ENCODE results near the gene KLRF2.

Gene KLRF2

DNA sequence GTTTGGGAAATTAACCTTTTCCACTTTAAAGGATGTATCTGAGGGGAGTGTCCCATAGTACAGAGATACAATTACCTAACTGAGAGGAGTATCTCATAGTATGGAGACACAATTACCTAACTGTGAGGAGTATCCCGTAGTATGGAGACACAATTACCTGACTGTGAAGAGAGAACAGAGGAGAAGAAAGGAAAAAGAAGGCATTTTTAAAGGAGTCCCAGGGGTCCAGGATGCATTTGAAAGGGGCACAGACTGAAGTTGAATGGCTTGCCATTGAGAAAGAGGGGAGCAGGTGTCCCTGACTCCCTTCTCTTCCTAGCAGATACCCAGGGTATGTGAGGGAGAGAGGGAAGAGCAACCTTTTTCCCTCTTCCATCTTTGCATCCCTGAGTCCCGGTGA lies 17.9 kb downstream of the KLRF2 start:
- in situ Hi-C loops (cut with HindIII; ENCODE audit: low pct_unique_long_range_greater_than_20kb, low sequenced_read_pairs): no loop called here
- no peak for TF ChIP-seq JUND (IDR thresholded peaks at IDR 0.05; ENCODE audit: low read depth)
- no peak for DNase-seq (ENCODE audit: low read depth in 1 of 2, low spot score in 1 of 2)

DNA sequence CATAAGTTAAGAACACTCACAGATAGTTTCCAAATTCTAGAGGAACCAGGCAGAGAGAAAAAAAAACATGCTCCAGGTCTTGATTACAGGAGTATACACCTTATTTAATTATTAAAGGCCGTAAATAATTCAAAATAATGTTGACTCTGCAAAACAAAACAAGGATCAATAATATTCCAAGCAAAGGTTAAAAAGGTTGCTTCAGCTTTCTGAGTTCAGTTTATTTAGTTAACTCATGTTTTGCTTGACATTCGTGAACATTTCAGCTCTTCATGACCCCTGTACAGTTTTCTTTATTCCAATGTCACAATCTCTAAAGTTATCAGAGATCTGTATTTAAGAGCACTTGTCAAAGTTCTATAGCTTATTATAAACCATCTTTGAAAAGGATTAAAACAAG lies 19.6 kb downstream of the KLRF2 start:
- in situ Hi-C loops (cut with HindIII; ENCODE audit: low pct_unique_long_range_greater_than_20kb, low sequenced_read_pairs): no loop called here
- no peak for DNase-seq (ENCODE audit: low read depth in 1 of 2, low spot score in 1 of 2)
- TF ChIP-seq JUND (IDR thresholded peaks at IDR 0.05; ENCODE audit: low read depth): no peak

DNA sequence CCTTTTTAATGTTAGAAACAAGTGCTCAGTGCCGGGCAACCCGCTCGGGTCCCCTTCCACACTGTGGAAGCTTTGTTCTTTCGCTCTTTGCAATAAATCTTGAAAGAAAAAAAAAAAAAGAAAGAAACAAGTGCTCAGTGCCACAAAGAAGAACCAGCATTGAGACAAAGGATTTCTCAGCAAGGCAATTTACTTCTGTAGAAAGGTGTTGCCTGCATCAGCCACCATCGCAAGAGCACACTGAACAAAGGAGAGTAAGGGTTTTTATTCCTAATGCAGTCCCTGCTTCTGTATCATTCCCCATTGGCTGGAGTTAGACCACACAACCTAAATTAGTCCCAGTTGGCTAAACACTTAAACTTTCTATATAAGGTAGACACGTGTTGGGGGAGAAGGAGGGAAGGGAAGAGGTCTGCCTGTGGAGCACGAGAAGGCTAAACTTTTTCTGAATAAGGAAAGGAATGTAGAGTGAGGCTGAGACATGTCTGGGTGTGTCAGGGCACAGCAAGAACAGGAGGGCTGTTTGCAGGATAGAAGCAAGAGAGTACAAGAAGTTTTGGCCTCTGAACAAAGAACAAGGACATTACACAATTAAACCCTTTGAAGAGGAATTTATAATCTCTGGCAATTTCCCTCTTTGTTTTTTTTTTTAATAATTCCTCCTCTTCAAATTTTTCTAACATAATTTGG lies 21.4 kb downstream of the KLRF2 start:
- in situ Hi-C loops (cut with HindIII; ENCODE audit: low pct_unique_long_range_greater_than_20kb, low sequenced_read_pairs): no loop called here
- no peak for DNase-seq (ENCODE audit: low read depth in 1 of 2, low spot score in 1 of 2)
- TF ChIP-seq JUND (IDR thresholded peaks at IDR 0.05; ENCODE audit: low read depth): no peak

DNA sequence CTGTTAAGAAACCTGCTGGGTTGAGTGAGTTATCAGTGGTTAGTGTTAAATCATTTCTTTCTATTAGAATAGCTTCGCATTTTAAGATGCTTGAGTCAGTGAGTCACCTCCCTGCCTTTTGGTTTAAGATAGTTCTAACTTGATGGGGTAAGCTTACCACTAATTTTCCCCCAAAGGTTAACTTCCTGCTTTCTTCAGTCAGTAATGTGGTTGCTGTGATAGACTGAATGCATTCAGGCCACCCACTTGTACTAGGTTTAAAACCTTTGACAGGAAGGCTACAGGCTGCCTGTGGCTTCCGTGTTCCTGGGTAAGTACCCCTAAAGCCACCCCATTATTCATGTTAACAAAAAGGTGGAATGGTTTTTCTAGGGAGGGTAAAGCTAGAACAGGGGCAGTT lies 25.6 kb downstream of the KLRF2 start:
- no peak for TF ChIP-seq JUND (IDR thresholded peaks at IDR 0.05; ENCODE audit: low read depth)
- in situ Hi-C loops (cut with HindIII; ENCODE audit: low pct_unique_long_range_greater_than_20kb, low sequenced_read_pairs): no loop called here
- DNase-seq (ENCODE audit: low read depth in 1 of 2, low spot score in 1 of 2): no peak

DNA sequence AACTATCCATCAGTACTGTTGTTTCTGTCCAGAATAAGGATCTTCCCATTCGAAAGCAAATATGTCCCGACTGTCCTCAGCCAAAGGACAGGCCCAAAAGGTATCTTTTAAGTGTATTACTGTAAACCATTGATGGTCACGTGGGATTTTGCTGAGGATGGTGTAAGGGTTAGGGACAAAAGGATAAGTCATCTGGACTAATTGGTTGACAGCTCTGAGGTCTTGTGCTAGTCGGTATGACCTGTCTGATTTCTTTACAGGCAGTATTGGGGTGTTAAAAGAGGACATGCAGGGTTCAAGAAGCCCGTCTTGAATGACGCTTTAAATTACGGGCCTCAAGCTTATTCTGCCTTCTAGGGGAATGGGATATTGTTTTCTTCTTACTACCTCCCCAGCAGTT lies 26.5 kb downstream of the KLRF2 start:
- TF ChIP-seq JUND (IDR thresholded peaks at IDR 0.05; ENCODE audit: low read depth): no peak
- DNase-seq (ENCODE audit: low read depth in 1 of 2, low spot score in 1 of 2): no peak
- in situ Hi-C loops (cut with HindIII; ENCODE audit: low pct_unique_long_range_greater_than_20kb, low sequenced_read_pairs): no loop called here

DNA sequence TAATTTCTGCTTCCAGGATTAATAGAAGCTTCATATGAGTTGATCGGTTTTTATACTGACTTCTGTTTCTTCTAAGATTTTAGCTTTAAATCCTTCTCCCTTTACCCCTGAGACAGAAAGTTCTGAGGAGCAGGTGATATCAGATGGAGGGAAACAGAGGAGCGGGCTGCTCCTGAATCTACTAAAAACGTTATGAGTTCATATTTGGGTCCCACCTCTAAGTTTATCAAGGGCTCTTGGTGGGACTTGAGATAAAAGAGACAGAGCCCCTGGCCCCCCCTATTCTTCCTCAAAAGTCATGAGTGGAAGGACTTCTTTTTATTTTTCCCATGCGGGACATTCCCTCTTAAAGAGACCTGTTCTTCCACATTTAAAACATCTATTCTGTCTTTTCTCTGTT lies 27.1 kb downstream of the KLRF2 start:
- in situ Hi-C loops (cut with HindIII; ENCODE audit: low pct_unique_long_range_greater_than_20kb, low sequenced_read_pairs): no loop called here
- TF ChIP-seq JUND (IDR thresholded peaks at IDR 0.05; ENCODE audit: low read depth): no peak
- no peak for DNase-seq (ENCODE audit: low read depth in 1 of 2, low spot score in 1 of 2)

DNA sequence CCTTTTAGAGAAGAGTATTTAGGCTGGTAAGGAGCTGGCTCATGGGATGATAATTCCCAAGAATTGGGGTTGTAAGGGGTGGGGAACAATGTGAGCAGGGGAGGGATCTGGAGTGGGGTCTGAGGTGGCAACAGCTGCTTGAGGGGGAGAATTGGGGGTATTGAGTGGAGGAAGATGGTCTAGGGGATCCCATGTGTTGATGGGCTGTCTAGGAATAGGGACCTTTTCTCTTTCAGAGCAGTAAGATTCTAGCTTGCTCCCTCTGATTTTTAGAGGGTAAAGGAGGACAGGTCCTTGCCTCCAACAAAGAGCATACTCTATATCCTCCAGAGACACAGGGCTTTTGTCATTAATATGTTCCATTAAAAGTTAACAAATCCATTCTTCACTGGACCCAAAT lies 28.4 kb downstream of the KLRF2 start:
- DNase-seq (ENCODE audit: low read depth in 1 of 2, low spot score in 1 of 2): no peak
- no peak for TF ChIP-seq JUND (IDR thresholded peaks at IDR 0.05; ENCODE audit: low read depth)
- in situ Hi-C loops (cut with HindIII; ENCODE audit: low pct_unique_long_range_greater_than_20kb, low sequenced_read_pairs): no loop called here

DNA sequence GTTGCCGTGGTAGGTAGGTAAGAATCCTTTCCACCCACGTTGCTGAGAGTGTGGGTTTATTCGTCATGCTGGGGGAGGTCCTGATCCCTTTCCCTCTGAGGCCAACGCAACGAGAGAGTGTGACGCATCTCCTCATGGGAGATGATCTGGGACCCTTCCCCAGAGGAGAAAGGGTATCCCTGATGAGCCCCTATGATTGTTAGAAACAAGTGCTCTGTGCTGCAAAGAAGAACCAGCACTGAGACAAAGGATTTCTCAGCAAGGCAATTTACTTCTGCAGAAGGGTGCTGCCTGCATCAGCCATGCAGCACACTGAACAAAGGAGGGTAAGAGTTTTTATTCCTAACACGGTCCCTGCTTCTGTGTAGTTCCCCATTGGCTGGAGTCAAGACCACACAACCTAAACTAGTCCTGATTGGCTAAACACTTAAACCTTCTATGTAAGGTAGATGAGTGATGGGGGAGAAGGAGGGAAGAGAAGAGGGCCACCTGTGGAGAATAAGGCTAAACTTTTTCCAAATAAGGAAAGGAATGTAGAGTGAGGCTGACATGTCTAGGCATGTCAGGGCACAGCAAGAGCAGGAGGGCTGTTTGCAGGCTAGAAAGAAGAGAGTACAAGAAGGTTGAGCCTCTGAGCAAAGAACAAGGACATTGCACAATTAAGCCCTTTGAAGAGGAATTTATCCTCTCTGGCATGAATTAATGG lies 29.6 kb downstream of the KLRF2 start:
- peak in 1 of 2 experiments; percentile 0 for DNase-seq (ENCODE audit: low read depth in 1 of 2, low spot score in 1 of 2)
- in situ Hi-C loops (cut with HindIII; ENCODE audit: low pct_unique_long_range_greater_than_20kb, low sequenced_read_pairs): no loop called here
- TF ChIP-seq JUND (IDR thresholded peaks at IDR 0.05; ENCODE audit: low read depth): no peak

DNA sequence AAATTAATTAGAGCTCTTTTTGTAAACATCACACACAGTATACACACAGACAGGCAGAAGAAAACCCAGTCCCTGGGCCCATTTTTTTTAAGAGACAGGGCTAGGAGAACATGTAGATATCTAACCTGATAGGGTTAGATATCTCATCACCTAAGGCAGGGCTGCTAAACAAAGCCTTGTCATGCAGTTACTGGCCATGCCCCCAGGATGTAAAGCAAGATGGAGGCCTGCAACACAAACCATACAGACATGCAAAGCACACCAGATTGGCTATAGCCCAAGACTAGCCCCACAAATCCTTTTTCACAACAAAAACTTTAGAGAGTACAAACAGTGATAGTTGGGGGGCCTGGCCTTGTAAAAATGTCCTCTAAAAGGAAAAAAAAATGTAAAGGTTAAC lies 30.4 kb downstream of the KLRF2 start:
- no peak for TF ChIP-seq JUND (IDR thresholded peaks at IDR 0.05; ENCODE audit: low read depth)
- DNase-seq (ENCODE audit: low read depth in 1 of 2, low spot score in 1 of 2): no peak
- in situ Hi-C loops (cut with HindIII; ENCODE audit: low pct_unique_long_range_greater_than_20kb, low sequenced_read_pairs): no loop called here

DNA sequence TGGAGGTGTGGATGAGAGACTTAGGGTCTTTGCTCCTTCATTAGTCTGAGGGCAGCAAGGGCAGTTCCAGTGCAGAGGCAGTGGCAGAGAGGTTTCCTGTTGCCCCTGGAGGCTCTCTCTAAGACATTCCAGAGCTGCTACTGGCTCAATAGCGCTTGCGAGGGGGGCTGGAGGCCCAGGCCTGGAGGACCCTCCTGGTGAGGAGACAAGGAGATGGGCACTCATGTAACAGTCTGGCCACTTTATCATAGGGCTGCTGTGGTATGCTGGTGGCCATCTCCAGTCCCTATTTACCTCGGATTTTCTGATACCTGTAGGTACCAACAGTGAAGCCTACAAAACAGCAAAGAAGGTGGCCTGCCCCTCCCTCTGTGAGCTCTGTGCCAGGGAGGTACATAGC lies 38.2 kb downstream of the KLRF2 start:
- DNase-seq (ENCODE audit: low read depth in 1 of 2, low spot score in 1 of 2): no peak
- in situ Hi-C loops (cut with HindIII; ENCODE audit: low pct_unique_long_range_greater_than_20kb, low sequenced_read_pairs): no loop called here
- TF ChIP-seq JUND (IDR thresholded peaks at IDR 0.05; ENCODE audit: low read depth): no peak

DNA sequence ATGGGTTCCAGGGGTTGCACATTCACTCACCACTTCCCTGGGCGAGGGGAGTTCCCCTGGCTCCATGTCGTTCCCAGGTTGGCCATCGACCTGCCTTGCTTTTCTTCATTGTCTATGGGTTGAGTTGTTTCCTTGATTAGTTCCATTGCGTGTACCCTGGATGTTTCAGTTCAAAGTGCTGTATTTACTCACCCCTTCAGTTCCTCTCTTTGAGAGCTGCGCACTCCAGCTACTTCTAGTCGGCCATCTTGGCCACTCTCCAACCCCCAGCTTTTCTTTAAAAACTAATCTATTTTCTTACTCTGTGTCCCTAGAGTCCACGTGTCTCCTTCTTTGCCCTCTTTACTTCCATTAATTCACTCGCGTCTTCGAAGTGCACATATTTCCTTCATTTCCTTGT lies 39.2 kb downstream of the KLRF2 start:
- no peak for DNase-seq (ENCODE audit: low read depth in 1 of 2, low spot score in 1 of 2)
- in situ Hi-C loops (cut with HindIII; ENCODE audit: low pct_unique_long_range_greater_than_20kb, low sequenced_read_pairs): no loop called here
- no peak for TF ChIP-seq JUND (IDR thresholded peaks at IDR 0.05; ENCODE audit: low read depth)

DNA sequence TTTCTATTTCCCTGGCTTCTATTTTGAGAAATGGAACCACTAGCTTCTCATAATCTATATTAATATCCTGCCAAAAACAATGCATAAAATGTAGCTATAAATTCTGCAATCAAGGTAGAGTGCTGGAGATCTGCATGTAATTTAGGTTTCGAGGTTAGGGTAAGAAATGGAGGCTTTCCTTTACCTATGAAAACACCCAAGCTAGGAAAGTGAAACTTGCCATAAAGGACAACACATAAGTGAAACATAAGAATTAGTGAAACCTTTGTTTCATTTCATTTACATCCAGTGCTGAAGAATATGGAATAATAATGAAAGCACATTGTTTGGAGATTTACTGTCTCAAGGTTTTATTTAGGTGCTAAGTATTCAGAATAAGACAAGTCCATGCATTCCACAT lies 41.1 kb downstream of the KLRF2 start:
- no peak for DNase-seq (ENCODE audit: low read depth in 1 of 2, low spot score in 1 of 2)
- in situ Hi-C loops (cut with HindIII; ENCODE audit: low pct_unique_long_range_greater_than_20kb, low sequenced_read_pairs): no loop called here
- TF ChIP-seq JUND (IDR thresholded peaks at IDR 0.05; ENCODE audit: low read depth): no peak

DNA sequence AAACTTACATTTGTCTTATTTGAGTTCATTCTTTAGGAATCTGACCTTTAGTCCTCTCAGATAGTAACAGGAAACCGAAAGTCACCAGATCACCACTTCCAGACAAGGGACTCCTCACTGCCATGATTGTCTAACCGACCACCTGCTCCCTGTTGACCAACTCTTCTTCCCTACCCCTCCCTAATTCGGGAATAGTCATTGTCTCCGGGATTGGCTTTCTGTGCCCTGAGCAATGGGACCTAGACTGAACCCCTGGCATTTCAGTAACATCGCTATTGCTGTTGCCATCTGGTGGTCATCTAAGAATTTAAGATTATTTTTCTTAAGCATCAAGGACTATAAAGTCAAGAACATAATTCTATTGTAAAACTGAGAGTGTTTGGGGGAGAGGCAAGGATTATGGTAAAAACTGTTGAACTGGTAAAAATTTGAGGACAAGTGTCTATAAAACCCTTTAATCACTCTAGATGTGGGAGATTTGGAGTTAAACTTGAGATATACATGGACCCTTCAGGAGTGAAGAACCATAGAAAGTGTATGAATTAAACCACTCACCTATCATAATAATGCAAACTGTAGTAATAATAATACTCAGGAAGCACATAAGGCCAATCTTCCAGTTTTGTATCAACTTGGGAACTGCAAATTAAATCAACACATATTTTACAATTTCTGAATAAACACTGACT lies 44.6 kb downstream of the KLRF2 start:
- in situ Hi-C loops (cut with HindIII; ENCODE audit: low pct_unique_long_range_greater_than_20kb, low sequenced_read_pairs): no loop called here
- TF ChIP-seq JUND (IDR thresholded peaks at IDR 0.05; ENCODE audit: low read depth): no peak
- DNase-seq (ENCODE audit: low read depth in 1 of 2, low spot score in 1 of 2): peak in 1 of 2 experiments; percentile 37

All from T47D (cell line).